Ishikawa (cell line): ENCODE measurements around the gene RAB6A.

Source experiments
- CEBPB ChIP-seq: IDR thresholded peaks from 2 replicates; pipeline ENCODE4 v1.6.1; 2012
- CREB1 ChIP-seq: IDR thresholded peaks from 2 replicates; pipeline ENCODE4 v1.6.1; 2012; ENCODE audit warnings: low read depth
- EGR1 ChIP-seq: IDR thresholded peaks from 2 replicates; pipeline ENCODE4 v1.6.1; 2012
- EP300 ChIP-seq: IDR thresholded peaks from 2 replicates; pipeline ENCODE4 v1.6.1; 2012; ENCODE audit warnings: borderline replicate concordance
- FOXM1 ChIP-seq: IDR thresholded peaks from 2 replicates; pipeline ENCODE4 v1.6.1; 2012; ENCODE audit warnings: low read depth, borderline replicate concordance
- NFIC ChIP-seq: IDR thresholded peaks from 2 replicates; pipeline ENCODE4 v1.6.1; 2012
- RAD21 ChIP-seq: IDR thresholded peaks from 2 replicates; pipeline ENCODE4 v1.6.1; 2012; ENCODE audit warnings: low read depth
- TAF1 ChIP-seq: IDR thresholded peaks from 2 replicates; pipeline ENCODE4 v1.6.1; 2012; ENCODE audit warnings: low read depth, mild to moderate bottlenecking
- TCF12 ChIP-seq: IDR thresholded peaks from 2 replicates; pipeline ENCODE4 v1.6.1; 2012; ENCODE audit warnings: low read depth
- TEAD4 ChIP-seq: IDR thresholded peaks from 2 replicates; pipeline ENCODE4 v1.6.1; 2012
- YY1 ChIP-seq: IDR thresholded peaks from 2 replicates; pipeline ENCODE4 v1.6.1; 2012; ENCODE audit warnings: low read depth
- ZBTB7A ChIP-seq: IDR thresholded peaks from 2 replicates; pipeline ENCODE4 v1.6.1; 2012; ENCODE audit warnings: low read depth
- TF ChIP-seq, protein P1 (sequence below): IDR thresholded peaks from 2 replicates; pipeline ENCODE4 v1.6.1; 2012; ENCODE audit warnings: low read depth, mild to moderate bottlenecking
- TF ChIP-seq, protein P2 (sequence below): IDR thresholded peaks from 2 replicates; pipeline ENCODE4 v1.6.1; 2012
- TF ChIP-seq, protein P3 (sequence below): IDR thresholded peaks from 2 replicates; pipeline ENCODE4 v1.6.1; 2012

Gene RAB6A

DNA sequence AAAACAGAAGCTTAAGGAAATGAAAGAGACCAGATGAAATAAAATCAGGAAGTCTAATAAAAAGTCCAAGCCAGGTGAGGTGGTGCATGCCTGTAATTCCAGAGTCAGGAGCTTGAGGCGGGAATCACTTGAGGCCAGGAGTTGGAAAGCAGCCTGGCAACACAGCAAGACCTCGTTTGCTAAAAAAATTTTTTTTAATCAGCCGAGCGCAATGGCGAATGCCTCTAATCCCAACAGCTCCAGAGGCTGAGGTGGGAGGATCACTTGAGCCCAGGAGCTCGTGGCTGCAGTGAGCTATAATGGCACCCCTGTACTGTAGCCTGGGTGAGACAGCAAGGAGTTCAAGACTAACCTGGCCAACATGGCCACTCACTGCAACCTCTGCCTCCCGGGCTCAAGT lies 8.0 kb downstream of the RAB6A start:
- TF ChIP-seq EP300 = no peak
- no peak for TF ChIP-seq YY1
- no peak for TF ChIP-seq ZBTB7A
- TF ChIP-seq, protein P1, sequence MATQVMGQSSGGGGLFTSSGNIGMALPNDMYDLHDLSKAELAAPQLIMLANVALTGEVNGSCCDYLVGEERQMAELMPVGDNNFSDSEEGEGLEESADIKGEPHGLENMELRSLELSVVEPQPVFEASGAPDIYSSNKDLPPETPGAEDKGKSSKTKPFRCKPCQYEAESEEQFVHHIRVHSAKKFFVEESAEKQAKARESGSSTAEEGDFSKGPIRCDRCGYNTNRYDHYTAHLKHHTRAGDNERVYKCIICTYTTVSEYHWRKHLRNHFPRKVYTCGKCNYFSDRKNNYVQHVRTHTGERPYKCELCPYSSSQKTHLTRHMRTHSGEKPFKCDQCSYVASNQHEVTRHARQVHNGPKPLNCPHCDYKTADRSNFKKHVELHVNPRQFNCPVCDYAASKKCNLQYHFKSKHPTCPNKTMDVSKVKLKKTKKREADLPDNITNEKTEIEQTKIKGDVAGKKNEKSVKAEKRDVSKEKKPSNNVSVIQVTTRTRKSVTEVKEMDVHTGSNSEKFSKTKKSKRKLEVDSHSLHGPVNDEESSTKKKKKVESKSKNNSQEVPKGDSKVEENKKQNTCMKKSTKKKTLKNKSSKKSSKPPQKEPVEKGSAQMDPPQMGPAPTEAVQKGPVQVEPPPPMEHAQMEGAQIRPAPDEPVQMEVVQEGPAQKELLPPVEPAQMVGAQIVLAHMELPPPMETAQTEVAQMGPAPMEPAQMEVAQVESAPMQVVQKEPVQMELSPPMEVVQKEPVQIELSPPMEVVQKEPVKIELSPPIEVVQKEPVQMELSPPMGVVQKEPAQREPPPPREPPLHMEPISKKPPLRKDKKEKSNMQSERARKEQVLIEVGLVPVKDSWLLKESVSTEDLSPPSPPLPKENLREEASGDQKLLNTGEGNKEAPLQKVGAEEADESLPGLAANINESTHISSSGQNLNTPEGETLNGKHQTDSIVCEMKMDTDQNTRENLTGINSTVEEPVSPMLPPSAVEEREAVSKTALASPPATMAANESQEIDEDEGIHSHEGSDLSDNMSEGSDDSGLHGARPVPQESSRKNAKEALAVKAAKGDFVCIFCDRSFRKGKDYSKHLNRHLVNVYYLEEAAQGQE = no peak
- no peak for TF ChIP-seq TCF12
- TF ChIP-seq, protein P2, sequence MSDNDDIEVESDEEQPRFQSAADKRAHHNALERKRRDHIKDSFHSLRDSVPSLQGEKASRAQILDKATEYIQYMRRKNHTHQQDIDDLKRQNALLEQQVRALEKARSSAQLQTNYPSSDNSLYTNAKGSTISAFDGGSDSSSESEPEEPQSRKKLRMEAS = no peak; the same call in 1 of the 2 replicates
- no peak for TF ChIP-seq TAF1
- no peak for TF ChIP-seq CREB1
- TF ChIP-seq, protein P3, sequence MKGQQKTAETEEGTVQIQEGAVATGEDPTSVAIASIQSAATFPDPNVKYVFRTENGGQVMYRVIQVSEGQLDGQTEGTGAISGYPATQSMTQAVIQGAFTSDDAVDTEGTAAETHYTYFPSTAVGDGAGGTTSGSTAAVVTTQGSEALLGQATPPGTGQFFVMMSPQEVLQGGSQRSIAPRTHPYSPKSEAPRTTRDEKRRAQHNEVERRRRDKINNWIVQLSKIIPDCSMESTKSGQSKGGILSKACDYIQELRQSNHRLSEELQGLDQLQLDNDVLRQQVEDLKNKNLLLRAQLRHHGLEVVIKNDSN = no peak
- no peak for TF ChIP-seq EGR1
- TF ChIP-seq FOXM1 = no peak

DNA sequence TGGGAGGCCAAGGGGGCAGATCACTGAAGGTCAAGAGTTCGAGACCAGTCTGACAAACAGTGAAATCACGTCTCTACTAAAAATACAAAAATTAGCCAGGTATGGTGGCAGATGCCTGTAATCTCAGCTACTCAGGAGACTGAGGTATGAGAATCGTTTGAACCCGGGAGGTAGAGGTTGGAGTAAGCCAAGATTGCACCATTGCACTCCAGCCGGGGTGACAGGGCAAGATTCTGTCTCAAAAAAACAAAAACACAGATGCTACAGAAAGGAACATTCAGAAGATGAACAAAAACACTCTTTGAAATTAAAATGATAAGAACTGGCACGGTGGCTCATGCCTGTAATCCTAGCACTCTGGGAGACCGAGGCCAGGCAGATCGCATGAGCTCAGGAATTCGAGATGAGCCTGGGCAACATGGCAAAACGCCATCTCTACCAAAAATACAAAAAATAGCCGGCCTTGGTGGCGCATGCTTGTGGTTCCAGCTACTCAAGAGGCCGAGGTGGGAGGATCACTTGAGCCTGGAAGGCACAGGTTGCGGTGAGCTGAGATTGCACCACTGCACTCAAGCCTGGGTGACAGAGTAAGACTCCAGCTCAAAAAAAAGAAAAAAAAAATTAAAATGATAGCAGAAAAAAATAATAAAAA lies 8.5 kb downstream of the RAB6A start:
- no peak for TF ChIP-seq CEBPB
- no peak for TF ChIP-seq NFIC
- no peak for TF ChIP-seq EGR1
- no peak for TF ChIP-seq EP300
- TF ChIP-seq ZBTB7A = no peak
- TF ChIP-seq FOXM1 = no peak
- no peak for TF ChIP-seq RAD21
- TF ChIP-seq TEAD4 = no peak
- TF ChIP-seq TAF1 = no peak
- TF ChIP-seq CREB1 = no peak
- TF ChIP-seq, protein P1 = no peak

DNA sequence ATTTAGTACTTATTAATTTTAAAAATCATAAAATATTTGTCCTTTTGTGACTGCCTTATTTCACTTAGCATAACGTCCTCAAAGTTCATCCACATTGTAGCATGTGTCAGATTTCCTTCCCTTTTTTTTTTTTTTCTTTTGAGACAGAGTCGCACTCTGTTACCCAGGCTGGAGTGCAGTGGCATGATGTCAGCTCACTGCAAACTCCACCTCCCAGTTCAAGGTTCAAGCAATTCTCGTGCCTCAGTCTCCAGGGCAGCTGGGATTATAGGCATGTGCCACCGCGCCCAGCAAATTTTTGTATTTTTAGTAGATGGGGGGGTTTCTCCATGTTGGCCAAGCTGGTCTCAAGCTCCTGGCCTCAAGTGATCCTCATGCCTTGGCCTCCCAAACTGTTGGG lies 10.6 kb downstream of the RAB6A start:
- no peak for TF ChIP-seq NFIC
- TF ChIP-seq YY1 = no peak
- TF ChIP-seq EP300 = no peak
- TF ChIP-seq, protein P1 = no peak
- no peak for TF ChIP-seq EGR1

DNA sequence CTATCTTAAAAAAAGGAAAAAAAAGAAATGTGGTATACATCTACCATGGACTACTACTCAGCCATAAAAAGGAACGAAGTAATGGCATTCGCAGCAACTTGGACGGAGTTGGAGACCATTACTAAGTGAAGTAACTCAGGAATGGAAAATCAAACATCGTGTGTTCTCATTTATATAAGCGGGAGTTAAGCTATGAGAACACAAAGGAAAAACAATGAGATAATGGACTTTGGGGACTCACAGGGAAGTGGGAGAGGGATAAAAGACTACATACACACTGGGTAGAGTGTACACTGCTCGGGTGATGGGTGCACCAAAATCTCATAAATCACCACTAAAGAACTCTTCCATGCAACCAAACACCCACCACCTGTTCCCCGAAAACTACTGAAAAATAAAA lies 11.8 kb downstream of the RAB6A start:
- TF ChIP-seq ZBTB7A (no peak), YY1 (no peak), NFIC (no peak), TEAD4 (no peak), EGR1 (no peak), TAF1 (no peak), EP300 (no peak), TCF12 (no peak), RAD21 (no peak), CEBPB (no peak), CREB1 (no peak), FOXM1 (no peak)
- TF ChIP-seq, protein P2 = no peak
- TF ChIP-seq, protein P3 = no peak
- TF ChIP-seq, protein P1 = no peak
